ENCODE results near the gene ALAD. TPM values are rescaled to one million over a fixed set of nuclear protein-coding genes. Genes with fewer than 3 reads are reported as not detected.

The ALAD gene
- total and polyA plus RNA-seq, 4 donors: 40.2 to 258 (median 74.2) TPM

- no peak for DNase-seq (ENCODE audit: low spot score)
- peaks cover 32 to 90% (median 71%) of the 10 kb centered on the region in 4 donors for H3K4me1 ChIP-seq (ENCODE audit: control insufficient read depth in 4 of 4, insufficient read depth in 4 of 4, low read length in 3 of 4)
Measured at GRCh38 chr9:113391917-113392316, 9.2 kb downstream of the ALAD start.

GRCh38 chr9:113390192-113390960 lies 10.7 kb downstream of the ALAD start:
- TF ChIP-seq SP1 (IDR thresholded peaks at IDR 0.05) (no peak), TAF1 (conservative IDR thresholded peaks at IDR 0.05) (no peak), REST (IDR thresholded peaks at IDR 0.05) (no peak), RAD21 (IDR thresholded peaks at IDR 0.05) (no peak), CTCF (IDR thresholded peaks at IDR 0.05; ENCODE audit: low read depth, low read length, missing input control) (no peak), NR2F2 (IDR thresholded peaks at IDR 0.05) (no peak), ATF3 (IDR thresholded peaks at IDR 0.05) (no peak)
- Histone ChIP-seq H3K4me3 (ENCODE audit: low read depth in 1 of 3, low read length in 3 of 3) (no peak overlapping the region), H3K27me3 (ENCODE audit: control insufficient read depth in 4 of 4, insufficient read depth in 4 of 4, low read length in 3 of 4) (no peaks in the 10 kb centered on the region), H3K9me3 (ENCODE audit: control insufficient read depth in 4 of 4, low read length in 3 of 4) (no peaks in the 10 kb centered on the region), H3K36me3 (ENCODE audit: control insufficient read depth in 4 of 4, insufficient read depth in 3 of 4, low read depth in 1 of 4, low read length in 3 of 4) (peaks cover 8 to 34% (median 19%) of the 10 kb centered on the region in 4 donors), H3K9ac (ENCODE audit: low read depth in 1 of 2, low read length in 2 of 2) (no peak overlapping the region), H3K4me1 (ENCODE audit: control insufficient read depth in 4 of 4, insufficient read depth in 4 of 4, low read length in 3 of 4) (peaks cover 33 to 85% (median 69%) of the 10 kb centered on the region in 4 donors), H3K27ac (ENCODE audit: low read depth in 1 of 2, low read length in 2 of 2) (no peak overlapping the region)
- WGBS: 77% methylated on average over 17 of the region's 17 CpGs
- no peak for DNase-seq (ENCODE audit: low spot score)

More at GRCh38 chr9:113391917-113392316, 9.2 kb downstream of the ALAD start:
- Histone ChIP-seq H3K4me3 (ENCODE audit: low read depth in 1 of 3, low read length in 3 of 3) (no peak overlapping the region), H3K9ac (ENCODE audit: low read depth in 1 of 2, low read length in 2 of 2) (no peak overlapping the region), H3K9me3 (ENCODE audit: control insufficient read depth in 4 of 4, low read length in 3 of 4) (no peaks in the 10 kb centered on the region), H3K36me3 (ENCODE audit: control insufficient read depth in 4 of 4, insufficient read depth in 3 of 4, low read depth in 1 of 4, low read length in 3 of 4) (peaks cover 8 to 33% (median 19%) of the 10 kb centered on the region in 4 donors), H3K27ac (ENCODE audit: low read depth in 1 of 2, low read length in 2 of 2) (no peak overlapping the region), H3K27me3 (ENCODE audit: control insufficient read depth in 4 of 4, insufficient read depth in 4 of 4, low read length in 3 of 4) (no peaks in the 10 kb centered on the region)
- 98% methylated on average over 7 of the region's 7 CpGs for WGBS
- TF ChIP-seq TAF1 (conservative IDR thresholded peaks at IDR 0.05) (no peak), ZBTB33 (IDR thresholded peaks at IDR 0.05) (no peak), RAD21 (IDR thresholded peaks at IDR 0.05) (no peak), MAX (IDR thresholded peaks at IDR 0.05) (no peak), EGR1 (IDR thresholded peaks at IDR 0.05; ENCODE audit: low read depth in 2 of 2) (no peak), FOXA1 (IDR thresholded peaks at IDR 0.05) (no peak), REST (IDR thresholded peaks at IDR 0.05) (no peak), YY1 (IDR thresholded peaks at IDR 0.05) (no peak), RXRA (IDR thresholded peaks at IDR 0.05) (no peak), NR2F2 (IDR thresholded peaks at IDR 0.05) (no peak)
